PC-3 (cell line): Measurements from ENCODE around the gene ADAMTS13.

ENCODE experiments used
- CTCF ChIP-seq: fragments of 300-600 bp; sonication (generic); conservative IDR thresholded peaks from 2 replicates; pipeline ENCODE4 v1.5.1; 2017; ENCODE audit warnings: antibody characterized with exemption, low read depth, mild to moderate bottlenecking, low read length
- EZH2 ChIP-seq: fragments of 300-600 bp; sonication (generic); IDR thresholded peaks from one replicate; pipeline ENCODE4 v1.6.1; 2017; ENCODE audit warnings: antibody characterized with exemption, mild to moderate bottlenecking, low read length; ENCODE audit not compliant: unreplicated experiment
- EZH2phosphoT487 ChIP-seq: fragments of 300-600 bp; sonication (generic); IDR thresholded peaks from 2 replicates; pipeline ENCODE4 v1.6.1; 2018; ENCODE audit warnings: mild to moderate bottlenecking, antibody characterized with exemption, low read length, borderline replicate concordance

- no peak for TF ChIP-seq EZH2phosphoT487
- TF ChIP-seq CTCF, result no peak
- no peak for TF ChIP-seq EZH2
Measured at GRCh38 chr9:133452562-133452961, 30.4 kb downstream of the ADAMTS13 start.
